ENCODE results near the gene OAT.
A peak's percentile ranks its signal among the peaks of the same experiment; 100 is the strongest.

Gene OAT

GRCh38 chr10:124420254-124420653 is 1.5 kb upstream of the OAT start:
- no peak overlapping the region for H3K27ac ChIP-seq (ENCODE audit: low read depth, low read length)
- no peak overlapping the region for H3K4me3 ChIP-seq (ENCODE audit: low read depth, low read length)
- no peaks in the 10 kb centered on the region for H3K36me3 ChIP-seq (ENCODE audit: control insufficient read depth, insufficient read depth, low read length)
- peaks cover 28% of the 10 kb centered on the region for H3K4me1 ChIP-seq (ENCODE audit: control insufficient read depth, insufficient read depth, low read length)
- no peaks in the 10 kb centered on the region for H3K9me3 ChIP-seq (ENCODE audit: control insufficient read depth, insufficient read depth, low read depth, low read length)
- H3K27me3 ChIP-seq (ENCODE audit: control insufficient read depth, insufficient read depth, low read length), result 0 out of 2 replicates have a peak, but pooled peaks cover 6% of the 10 kb centered on the region
- H3K9ac ChIP-seq (ENCODE audit: low read length), result no peak overlapping the region

GRCh38 chr10:124419635-124420034 is 912 bp upstream of the OAT start:
- no peaks in the 10 kb centered on the region for H3K9me3 ChIP-seq (ENCODE audit: control insufficient read depth, insufficient read depth, low read depth, low read length)
- H3K4me3 ChIP-seq (ENCODE audit: low read depth, low read length), result peak overlapping the region; percentile 80
- H3K36me3 ChIP-seq (ENCODE audit: control insufficient read depth, insufficient read depth, low read length), result no peaks in the 10 kb centered on the region
- 0 out of 2 replicates have a peak, but pooled peaks cover 6% of the 10 kb centered on the region for H3K27me3 ChIP-seq (ENCODE audit: control insufficient read depth, insufficient read depth, low read length)
- no peak overlapping the region for H3K27ac ChIP-seq (ENCODE audit: low read depth, low read length)
- H3K4me1 ChIP-seq (ENCODE audit: control insufficient read depth, insufficient read depth, low read length), result peaks cover 30% of the 10 kb centered on the region
- peak overlapping the region; percentile 14 for H3K9ac ChIP-seq (ENCODE audit: low read length)

GRCh38 chr10:124417895-124418725 is 613 bp downstream of the OAT start:
- peak overlapping the region; percentile 56; the same call in 1 of the 2 replicates for H3K27ac ChIP-seq (ENCODE audit: low read depth, low read length)
- H3K27me3 ChIP-seq (ENCODE audit: control insufficient read depth, insufficient read depth, low read length), result 0 out of 2 replicates have a peak, but pooled peaks cover 6% of the 10 kb centered on the region
- peaks cover 23% of the 10 kb centered on the region for H3K4me1 ChIP-seq (ENCODE audit: control insufficient read depth, insufficient read depth, low read length)
- H3K9ac ChIP-seq (ENCODE audit: low read length), result peak overlapping the region; percentile 52
- H3K36me3 ChIP-seq (ENCODE audit: control insufficient read depth, insufficient read depth, low read length), result peaks cover 5% of the 10 kb centered on the region; the same call in 1 of the 2 replicates
- H3K4me3 ChIP-seq (ENCODE audit: low read depth, low read length), result peak overlapping the region; percentile 80
- no peaks in the 10 kb centered on the region for H3K9me3 ChIP-seq (ENCODE audit: control insufficient read depth, insufficient read depth, low read depth, low read length)

- Histone ChIP-seq H3K9ac (ENCODE audit: low read length) (no peak overlapping the region), H3K27me3 (ENCODE audit: control insufficient read depth, insufficient read depth, low read length) (0 out of 2 replicates have a peak, but pooled peaks cover 6% of the 10 kb centered on the region), H3K27ac (ENCODE audit: low read depth, low read length) (no peak overlapping the region)
These were observed 2.0 kb downstream of the OAT start for GRCh38 chr10:124416733-124417132.

GRCh38 chr10:124415210-124415609 is 3.5 kb downstream of the OAT start:
- no peaks in the 10 kb centered on the region for H3K9me3 ChIP-seq (ENCODE audit: control insufficient read depth, insufficient read depth, low read depth, low read length)
- no peak overlapping the region for H3K27ac ChIP-seq (ENCODE audit: low read depth, low read length)
- no peak overlapping the region for H3K4me3 ChIP-seq (ENCODE audit: low read depth, low read length)
- peaks cover 30% of the 10 kb centered on the region for H3K36me3 ChIP-seq (ENCODE audit: control insufficient read depth, insufficient read depth, low read length)
- no peak overlapping the region for H3K9ac ChIP-seq (ENCODE audit: low read length)
- H3K4me1 ChIP-seq (ENCODE audit: control insufficient read depth, insufficient read depth, low read length), result peaks cover 23% of the 10 kb centered on the region
- H3K27me3 ChIP-seq (ENCODE audit: control insufficient read depth, insufficient read depth, low read length), result 0 out of 2 replicates have a peak, but pooled peaks cover 3% of the 10 kb centered on the region

More at GRCh38 chr10:124416733-124417132, 2.0 kb downstream of the OAT start:
- peaks cover 17% of the 10 kb centered on the region for H3K36me3 ChIP-seq (ENCODE audit: control insufficient read depth, insufficient read depth, low read length)
- H3K4me1 ChIP-seq (ENCODE audit: control insufficient read depth, insufficient read depth, low read length), result peaks cover 23% of the 10 kb centered on the region
- H3K9me3 ChIP-seq (ENCODE audit: control insufficient read depth, insufficient read depth, low read depth, low read length), result no peaks in the 10 kb centered on the region
- H3K4me3 ChIP-seq (ENCODE audit: low read depth, low read length), result peak overlapping the region; percentile 38; the same call in 1 of the 2 replicates

GRCh38 chr10:124414076-124414475 is 4.6 kb downstream of the OAT start:
- Histone ChIP-seq H3K27ac (ENCODE audit: low read depth, low read length) (no peak overlapping the region), H3K36me3 (ENCODE audit: control insufficient read depth, insufficient read depth, low read length) (peaks cover 40% of the 10 kb centered on the region), H3K4me3 (ENCODE audit: low read depth, low read length) (no peak overlapping the region), H3K9ac (ENCODE audit: low read length) (no peak overlapping the region), H3K27me3 (ENCODE audit: control insufficient read depth, insufficient read depth, low read length) (no peaks in the 10 kb centered on the region), H3K4me1 (ENCODE audit: control insufficient read depth, insufficient read depth, low read length) (peaks cover 18% of the 10 kb centered on the region), H3K9me3 (ENCODE audit: control insufficient read depth, insufficient read depth, low read depth, low read length) (no peaks in the 10 kb centered on the region)

- H3K4me1 ChIP-seq (ENCODE audit: control insufficient read depth, insufficient read depth, low read length), result no peaks in the 10 kb centered on the region
- H3K36me3 ChIP-seq (ENCODE audit: control insufficient read depth, insufficient read depth, low read length), result peaks cover 77% of the 10 kb centered on the region
- H3K27me3 ChIP-seq (ENCODE audit: control insufficient read depth, insufficient read depth, low read length), result no peaks in the 10 kb centered on the region
- no peak overlapping the region for H3K4me3 ChIP-seq (ENCODE audit: low read depth, low read length)
- H3K27ac ChIP-seq (ENCODE audit: low read depth, low read length), result no peak overlapping the region
- H3K9me3 ChIP-seq (ENCODE audit: control insufficient read depth, insufficient read depth, low read depth, low read length), result no peaks in the 10 kb centered on the region
- no peak overlapping the region for H3K9ac ChIP-seq (ENCODE audit: low read length)
These were observed 9.0 kb downstream of the OAT start for GRCh38 chr10:124409696-124410095.

GRCh38 chr10:124408357-124408756 is 10.4 kb downstream of the OAT start:
- no peak overlapping the region for H3K9ac ChIP-seq (ENCODE audit: low read length)
- H3K9me3 ChIP-seq (ENCODE audit: control insufficient read depth, insufficient read depth, low read depth, low read length), result no peaks in the 10 kb centered on the region
- 0 out of 2 replicates have a peak, but pooled peaks cover 3% of the 10 kb centered on the region for H3K4me1 ChIP-seq (ENCODE audit: control insufficient read depth, insufficient read depth, low read length)
- no peak overlapping the region for H3K27ac ChIP-seq (ENCODE audit: low read depth, low read length)
- peaks cover 82% of the 10 kb centered on the region for H3K36me3 ChIP-seq (ENCODE audit: control insufficient read depth, insufficient read depth, low read length)
- no peaks in the 10 kb centered on the region for H3K27me3 ChIP-seq (ENCODE audit: control insufficient read depth, insufficient read depth, low read length)
- H3K4me3 ChIP-seq (ENCODE audit: low read depth, low read length), result no peak overlapping the region

- no peak overlapping the region for H3K9ac ChIP-seq (ENCODE audit: low read length)
- no peaks in the 10 kb centered on the region for H3K27me3 ChIP-seq (ENCODE audit: control insufficient read depth, insufficient read depth, low read length)
- H3K27ac ChIP-seq (ENCODE audit: low read depth, low read length), result no peak overlapping the region
- no peak overlapping the region for H3K4me3 ChIP-seq (ENCODE audit: low read depth, low read length)
- peaks cover 86% of the 10 kb centered on the region for H3K36me3 ChIP-seq (ENCODE audit: control insufficient read depth, insufficient read depth, low read length)
- H3K9me3 ChIP-seq (ENCODE audit: control insufficient read depth, insufficient read depth, low read depth, low read length), result no peaks in the 10 kb centered on the region
- 0 out of 2 replicates have a peak, but pooled peaks cover 3% of the 10 kb centered on the region for H3K4me1 ChIP-seq (ENCODE audit: control insufficient read depth, insufficient read depth, low read length)
These were observed 11.3 kb downstream of the OAT start for GRCh38 chr10:124407456-124407855.

GRCh38 chr10:124403548-124403947 is 15.2 kb downstream of the OAT start:
- peaks cover 84% of the 10 kb centered on the region for H3K36me3 ChIP-seq (ENCODE audit: control insufficient read depth, insufficient read depth, low read length)
- no peaks in the 10 kb centered on the region for H3K9me3 ChIP-seq (ENCODE audit: control insufficient read depth, insufficient read depth, low read depth, low read length)
- H3K4me3 ChIP-seq (ENCODE audit: low read depth, low read length), result no peak overlapping the region
- H3K4me1 ChIP-seq (ENCODE audit: control insufficient read depth, insufficient read depth, low read length), result 0 out of 2 replicates have a peak, but pooled peaks cover 3% of the 10 kb centered on the region
- no peaks in the 10 kb centered on the region for H3K27me3 ChIP-seq (ENCODE audit: control insufficient read depth, insufficient read depth, low read length)
- H3K9ac ChIP-seq (ENCODE audit: low read length), result no peak overlapping the region
- no peak overlapping the region for H3K27ac ChIP-seq (ENCODE audit: low read depth, low read length)

GRCh38 chr10:124402273-124402672 is 16.4 kb downstream of the OAT start:
- no peaks in the 10 kb centered on the region for H3K27me3 ChIP-seq (ENCODE audit: control insufficient read depth, insufficient read depth, low read length)
- peaks cover 85% of the 10 kb centered on the region for H3K36me3 ChIP-seq (ENCODE audit: control insufficient read depth, insufficient read depth, low read length)
- H3K4me3 ChIP-seq (ENCODE audit: low read depth, low read length), result no peak overlapping the region
- 0 out of 2 replicates have a peak, but pooled peaks cover 3% of the 10 kb centered on the region for H3K4me1 ChIP-seq (ENCODE audit: control insufficient read depth, insufficient read depth, low read length)
- no peak overlapping the region for H3K27ac ChIP-seq (ENCODE audit: low read depth, low read length)
- H3K9me3 ChIP-seq (ENCODE audit: control insufficient read depth, insufficient read depth, low read depth, low read length), result no peaks in the 10 kb centered on the region
- H3K9ac ChIP-seq (ENCODE audit: low read length), result no peak overlapping the region
